K562 (cell line): ENCODE data around the gene PRC1. TPM values are rescaled to one million over a fixed set of nuclear protein-coding genes. Genes with fewer than 3 reads are reported as not detected.

ENCODE experiments used
- BMI1 ChIP-seq: fragments of 150-350 bp; IDR thresholded peaks from 2 replicates; pipeline ENCODE4 v1.6.1; 2014; ENCODE audit warnings: low read length
- CEBPB ChIP-seq: fragments of 450-650 bp; IDR thresholded peaks from 2 replicates; pipeline ENCODE4 v1.6.1; 2016; ENCODE audit warnings: missing genetic modification characterization, missing compliant biosample characterization
- DMBX1 ChIP-seq: fragments of 250-450 bp; sonication (Bioruptor Pico); IDR thresholded peaks from 2 replicates; pipeline ENCODE4 v1.8.0; 2022; ENCODE audit warnings: inconsistent platforms, mild to moderate bottlenecking, moderate library complexity, borderline replicate concordance
- ESRRA ChIP-seq: fragments of 450-650 bp; IDR thresholded peaks from 2 replicates; pipeline ENCODE4 v1.6.1; 2014; ENCODE audit warnings: low read depth, mild to moderate bottlenecking, moderate library complexity, borderline replicate concordance
- GATAD2A ChIP-seq: fragments of 450-650 bp; IDR thresholded peaks from 2 replicates; pipeline ENCODE4 v1.6.1; 2017
- KAT8 ChIP-seq: fragments of 450-650 bp; IDR thresholded peaks from 2 replicates; pipeline ENCODE4 v1.6.1; 2016; ENCODE audit warnings: low read depth, mild to moderate bottlenecking
- KLF16 ChIP-seq: IDR thresholded peaks from 2 replicates; pipeline ENCODE4 v1.6.1; 2016; ENCODE audit warnings: antibody characterized with exemption
- MAX ChIP-seq: sonication (generic); formaldehyde crosslinking; IDR thresholded peaks from 2 replicates; pipeline ENCODE4 v1.9.0; 2022; ENCODE audit warnings: mild to moderate bottlenecking, missing genetic modification reagents
- MCM3 ChIP-seq: fragments of 450-650 bp; IDR thresholded peaks from 2 replicates; pipeline ENCODE4 v1.6.1; 2016
- NCOA6 ChIP-seq: fragments of 450-650 bp; IDR thresholded peaks from 2 replicates; pipeline ENCODE4 v1.6.1; 2017; ENCODE audit warnings: mild to moderate bottlenecking
- PHF8 ChIP-seq: fragments of 200-600 bp; sonication (generic); IDR thresholded peaks from 2 replicates; pipeline ENCODE4 v1.6.1; 2012; ENCODE audit warnings: mixed run types, mild to moderate bottlenecking, inconsistent platforms, low read length, moderate library complexity, borderline replicate concordance
- RBFOX2 ChIP-seq: fragments of 200-400 bp; formaldehyde crosslinking; IDR thresholded peaks from 2 replicates; pipeline ENCODE4 v1.6.1; 2017; ENCODE audit warnings: low read depth, mild to moderate bottlenecking, low read length, moderate library complexity
- SRF ChIP-seq, 2 experiments: fragments of 250-450, 450-650 bp in 1 of 2; sonication (Bioruptor Pico) in 1 of 2; sonication (generic) in 1 of 2; formaldehyde crosslinking; IDR thresholded peaks; 2 replicates each; pipeline versions ENCODE4 v1.5.0 to v1.5.1; 2020 to 2022; ENCODE audit warnings: mild to moderate bottlenecking in 1 of 2, missing genetic modification reagents in 1 of 2
- USF1 ChIP-seq: sonication (generic); formaldehyde crosslinking; IDR thresholded peaks from 2 replicates; pipeline ENCODE4 v1.9.0; 2022; ENCODE audit warnings: mild to moderate bottlenecking, missing genetic modification reagents
- WHSC1 ChIP-seq: IDR thresholded peaks from one replicate; pipeline ENCODE4 v1.6.1; 2012; ENCODE audit warnings: low read length, control low read depth, inconsistent platforms
- ZBTB2 ChIP-seq: fragments of 450-650 bp; IDR thresholded peaks from 2 replicates; pipeline ENCODE4 v1.6.1; 2016; ENCODE audit warnings: antibody characterized with exemption
- ZBTB7A ChIP-seq: IDR thresholded peaks from 2 replicates; pipeline ENCODE4 v1.6.1; 2011; ENCODE audit warnings: low read depth, mild to moderate bottlenecking, low read length, moderate library complexity, borderline replicate concordance; ENCODE audit not compliant: control insufficient read depth
- ZFX ChIP-seq: sonication (generic); formaldehyde crosslinking; IDR thresholded peaks from 2 replicates; pipeline ENCODE4 v1.8.0; 2022; ENCODE audit warnings: mild to moderate bottlenecking, missing genetic modification reagents, moderate library complexity
- ZKSCAN3 ChIP-seq: fragments of 250-450 bp; sonication (Bioruptor Pico); IDR thresholded peaks from 2 replicates; pipeline ENCODE4 v1.4.0; 2020
- ZNF274 ChIP-seq: IDR thresholded peaks from 2 replicates; pipeline ENCODE4 v1.6.1; 2011; ENCODE audit warnings: low read depth, mild to moderate bottlenecking, low read length, moderate library complexity, borderline replicate concordance
- polyA plus RNA-seq, 8 experiments: library from polyadenylated mRNA; depleted of rRNA in 4 of 8; stranded (reverse) in 5 of 8; unstranded in 3 of 8; fragments of >200 nt; fragmentation: Nextera tagmentation in 2 of 8; fragmentation: Illumina TruSeq in 1 of 8; extraction: Ambion mirVana in 2 of 8; extraction: Trizol in 1 of 8; gene quantifications; 2 replicates each; pipeline versions ENCODE4 v1.2.1 to v1.2.3, GENCODE V29; 2011 to 2014; ENCODE audit warnings: inconsistent platforms in 1 of 8, missing spikeins in 1 of 8
- total RNA-seq, 7 experiments: library from RNA; depleted of rRNA in 6 of 7; stranded (reverse); fragments of >200 nt in 6 of 7; fragmentation: Illumina TruSeq in 2 of 7; extraction: Trizol in 2 of 7; gene quantifications; 2 replicates each; pipeline versions ENCODE4 v1.2.1 to v1.2.3, GENCODE V29; 2011 to 2021; ENCODE audit warnings: low replicate concordance in 1 of 7
- TF ChIP-seq, protein P1 (sequence below): fragments of 200-800 bp; sonication (Bioruptor generic); IDR thresholded peaks from 2 replicates; pipeline ENCODE4 v1.6.1; 2017; ENCODE audit warnings: missing genetic modification characterization, missing compliant biosample characterization
- TF ChIP-seq, protein P2 (sequence below): fragments of 250-450 bp; sonication (Bioruptor Pico); IDR thresholded peaks from 2 replicates; pipeline ENCODE4 v1.4.0; 2020; ENCODE audit warnings: borderline replicate concordance

Gene PRC1
- total and polyA plus RNA-seq, 9 of the 15 experiments (the other 6 are each of a cell fraction or from before 2014, with no cell fraction given): 156 to 391 (median 240) TPM

GRCh38 chr15:90934949-90935751 is 59.2 kb downstream of the PRC1 start, which contains the start of gene UNC45A (continued):
- peak; percentile 56; the same call in 1 of the 2 replicates for TF ChIP-seq ZFX (CRISPR knock-in tag)
- no peak for TF ChIP-seq DMBX1 (CRISPR knock-in tag)
- peak; percentile 64 for TF ChIP-seq ESRRA
- TF ChIP-seq WHSC1: no peak
- no peak for TF ChIP-seq NCOA6
- TF ChIP-seq KAT8: no peak
- no peak for TF ChIP-seq ZKSCAN3 (CRISPR knock-in tag)
- TF ChIP-seq RBFOX2: peak; percentile 64; the same call in 1 of the 2 replicates
- no peak for TF ChIP-seq USF1
- TF ChIP-seq ZBTB7A: peak; percentile 87; the same call in 1 of the 2 replicates
- no peak for TF ChIP-seq SRF (CRISPR knock-in tag; IDR thresholded peaks at IDR 0.05)
- no peak for TF ChIP-seq MCM3
- peak; percentile 36; the same call in 1 of the 2 replicates for TF ChIP-seq PHF8
- TF ChIP-seq, protein P1, sequence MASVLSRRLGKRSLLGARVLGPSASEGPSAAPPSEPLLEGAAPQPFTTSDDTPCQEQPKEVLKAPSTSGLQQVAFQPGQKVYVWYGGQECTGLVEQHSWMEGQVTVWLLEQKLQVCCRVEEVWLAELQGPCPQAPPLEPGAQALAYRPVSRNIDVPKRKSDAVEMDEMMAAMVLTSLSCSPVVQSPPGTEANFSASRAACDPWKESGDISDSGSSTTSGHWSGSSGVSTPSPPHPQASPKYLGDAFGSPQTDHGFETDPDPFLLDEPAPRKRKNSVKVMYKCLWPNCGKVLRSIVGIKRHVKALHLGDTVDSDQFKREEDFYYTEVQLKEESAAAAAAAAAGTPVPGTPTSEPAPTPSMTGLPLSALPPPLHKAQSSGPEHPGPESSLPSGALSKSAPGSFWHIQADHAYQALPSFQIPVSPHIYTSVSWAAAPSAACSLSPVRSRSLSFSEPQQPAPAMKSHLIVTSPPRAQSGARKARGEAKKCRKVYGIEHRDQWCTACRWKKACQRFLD (CRISPR knock-in tag): no peak
- TF ChIP-seq ZBTB2: peak; percentile 81; the same call in 1 of the 2 replicates
- no peak for TF ChIP-seq CEBPB (tag)
- no peak for TF ChIP-seq BMI1
- TF ChIP-seq GATAD2A: 0 out of 2 replicates have a peak, but pooled peaks have one; percentile 18
- TF ChIP-seq, protein P2, sequence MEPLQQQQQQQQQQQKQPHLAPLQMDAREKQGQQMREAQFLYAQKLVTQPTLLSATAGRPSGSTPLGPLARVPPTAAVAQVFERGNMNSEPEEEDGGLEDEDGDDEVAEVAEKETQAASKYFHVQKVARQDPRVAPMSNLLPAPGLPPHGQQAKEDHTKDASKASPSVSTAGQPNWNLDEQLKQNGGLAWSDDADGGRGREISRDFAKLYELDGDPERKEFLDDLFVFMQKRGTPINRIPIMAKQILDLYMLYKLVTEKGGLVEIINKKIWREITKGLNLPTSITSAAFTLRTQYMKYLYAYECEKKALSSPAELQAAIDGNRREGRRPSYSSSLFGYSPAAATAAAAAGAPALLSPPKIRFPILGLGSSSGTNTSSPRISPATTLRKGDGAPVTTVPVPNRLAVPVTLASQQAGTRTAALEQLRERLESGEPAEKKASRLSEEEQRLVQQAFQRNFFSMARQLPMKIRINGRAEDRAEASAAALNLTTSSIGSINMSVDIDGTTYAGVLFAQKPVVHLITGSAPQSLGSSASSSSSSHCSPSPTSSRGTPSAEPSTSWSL (CRISPR knock-in tag): no peak
- TF ChIP-seq ZNF274: no peak
- no peak for TF ChIP-seq KLF16
- TF ChIP-seq MAX (CRISPR knock-in tag): 0 out of 2 replicates have a peak, but pooled peaks have one; percentile 1
